Activated CD4-positive, alpha-beta T cell treated with anti-CD3 and anti-CD28 coated beads, Interleukin-2, amount 50 U/mL, for 48 hours (primary cell): Measurements from ENCODE around the gene ZNF124.
"Not testable (repeated sequence)": the region's sequence is repeated elsewhere in the genome, so short reads cannot be mapped to it uniquely, and the experiment has no call there.

Experiments
- DNase-seq, 2 experiments: peaks; one replicate each; pipeline ENCODE4 v3.0.0-alpha.2; 2020

The ZNF124 gene

DNA sequence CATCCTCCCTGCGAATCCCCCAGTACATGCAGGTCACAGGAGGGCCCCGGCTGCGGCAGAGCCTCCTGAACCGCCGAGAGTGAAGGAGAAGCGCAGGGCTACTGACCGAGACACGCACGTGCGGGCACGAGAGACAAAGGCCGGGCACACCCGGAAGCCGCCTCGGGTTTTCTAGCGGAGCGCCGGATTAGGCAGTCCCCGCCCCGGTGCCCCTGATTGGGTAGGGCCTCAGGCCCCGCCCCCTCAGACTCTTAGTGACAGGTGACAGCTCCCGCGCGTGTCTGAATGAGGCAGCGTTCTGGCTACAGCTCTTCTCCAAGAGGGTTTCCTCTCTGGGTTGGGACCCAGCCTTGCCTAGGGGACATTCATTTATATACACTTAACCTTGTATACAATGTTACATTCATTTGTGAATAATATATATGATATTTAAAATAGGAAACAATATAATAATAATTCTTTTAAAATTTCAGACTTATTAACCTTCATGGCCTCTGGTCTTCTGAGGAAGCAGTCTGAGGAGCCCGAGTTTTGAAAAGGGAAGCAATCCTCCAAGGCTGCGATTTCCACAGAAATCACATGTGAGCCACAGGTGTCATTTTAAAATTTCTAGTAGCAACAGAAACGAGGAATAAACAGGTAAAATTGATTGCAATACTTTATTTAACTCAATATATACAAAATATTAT, at the start of gene ZNF124:
Gene ZNF124, minus strand, starts transcription at position 146 of the 689 bp plus-strand sequence. Its CDS starts 143 bp downstream, at position 3.
- DNase-seq = not testable (repeated sequence)

GRCh38 chr1:247220280-247220679, 48.5 kb upstream of the ZNF124 start:
- DNase-seq = not testable (repeated sequence)

DNA sequence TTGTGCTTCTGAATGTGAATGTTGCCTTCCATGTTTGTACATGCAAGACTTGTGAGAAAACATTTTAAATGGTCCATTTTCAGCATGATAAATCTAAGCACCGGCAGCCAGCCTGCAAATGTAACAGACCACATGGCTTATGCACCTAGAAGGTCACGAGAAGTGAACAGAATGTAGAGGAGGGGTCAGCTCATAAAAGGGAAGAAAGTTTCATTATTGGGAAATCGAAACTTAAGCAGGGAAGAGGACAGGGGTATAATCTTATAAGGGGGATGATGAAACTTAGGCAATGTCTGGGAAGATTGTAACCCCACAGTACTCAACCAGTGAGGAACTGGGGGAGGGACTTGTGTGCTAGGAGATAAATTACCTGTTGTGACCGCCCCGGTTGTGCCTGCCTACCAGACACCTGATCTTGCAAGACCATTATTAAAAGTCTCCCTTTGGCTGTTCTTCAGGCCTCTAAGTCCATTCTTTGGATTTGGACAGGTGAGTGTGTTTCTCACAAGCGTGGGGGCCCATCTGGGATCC, 46.4 kb upstream of the ZNF124 start:
- no peak for DNase-seq

GRCh38 chr1:247216261-247216660, 44.4 kb upstream of the ZNF124 start:
- DNase-seq = no peak

GRCh38 chr1:247212627-247213617, 41.1 kb upstream of the ZNF124 start:
- no peak for DNase-seq

GRCh38 chr1:247212012-247212411, 40.2 kb upstream of the ZNF124 start:
- no peak for DNase-seq

- no peak for DNase-seq
Observed at GRCh38 chr1:247211339-247211738, 39.5 kb upstream of the ZNF124 start.

- peak; percentile 97 to 98 for DNase-seq
Observed at GRCh38 chr1:247210376-247211117, 38.7 kb upstream of the ZNF124 start.

DNA sequence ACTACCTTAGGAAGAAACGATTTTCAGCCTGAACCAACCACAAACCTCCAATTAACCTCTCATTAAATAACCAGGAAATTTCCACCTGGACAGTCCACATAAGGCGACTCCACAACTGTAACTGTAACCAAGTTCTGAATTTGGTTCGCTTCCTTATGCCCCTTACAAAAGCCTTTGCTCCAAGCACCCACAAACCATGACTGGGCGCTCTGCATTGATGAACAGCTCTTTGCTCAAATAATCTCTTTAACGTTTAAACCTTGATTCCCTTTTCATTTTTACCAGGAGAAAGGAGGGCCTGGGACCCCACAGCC, 38.2 kb upstream of the ZNF124 start:
- DNase-seq = no peak

GRCh38 chr1:247209396-247209795, 37.6 kb upstream of the ZNF124 start:
- no peak for DNase-seq

DNA sequence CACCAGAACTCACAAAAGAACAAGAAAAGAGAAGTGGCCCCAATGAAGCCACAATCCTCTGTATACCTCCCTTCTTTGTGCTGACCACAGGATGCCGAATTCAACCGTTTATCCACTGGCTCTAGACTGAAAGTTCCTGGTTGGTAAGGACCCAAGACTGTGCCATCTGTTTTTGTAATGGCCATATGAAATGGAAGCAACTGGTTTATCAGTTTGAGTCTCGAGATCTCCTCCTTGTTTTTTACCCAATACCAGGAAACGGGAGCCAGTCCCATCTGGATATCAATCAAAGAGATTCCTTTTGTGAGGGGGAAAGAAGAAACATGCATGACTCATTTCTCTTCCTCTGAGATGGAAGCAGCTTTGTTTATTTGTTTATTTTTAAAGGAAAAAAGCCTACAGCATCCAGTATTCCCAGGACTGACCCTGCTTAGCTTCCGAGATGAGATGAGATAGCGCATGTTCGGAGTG, 32.4 kb upstream of the ZNF124 start:
- no peak for DNase-seq

- no peak for DNase-seq
Observed at GRCh38 chr1:247198781-247199180, 27.0 kb upstream of the ZNF124 start.

GRCh38 chr1:247193958-247194357, 22.1 kb upstream of the ZNF124 start:
- DNase-seq = no peak

DNA sequence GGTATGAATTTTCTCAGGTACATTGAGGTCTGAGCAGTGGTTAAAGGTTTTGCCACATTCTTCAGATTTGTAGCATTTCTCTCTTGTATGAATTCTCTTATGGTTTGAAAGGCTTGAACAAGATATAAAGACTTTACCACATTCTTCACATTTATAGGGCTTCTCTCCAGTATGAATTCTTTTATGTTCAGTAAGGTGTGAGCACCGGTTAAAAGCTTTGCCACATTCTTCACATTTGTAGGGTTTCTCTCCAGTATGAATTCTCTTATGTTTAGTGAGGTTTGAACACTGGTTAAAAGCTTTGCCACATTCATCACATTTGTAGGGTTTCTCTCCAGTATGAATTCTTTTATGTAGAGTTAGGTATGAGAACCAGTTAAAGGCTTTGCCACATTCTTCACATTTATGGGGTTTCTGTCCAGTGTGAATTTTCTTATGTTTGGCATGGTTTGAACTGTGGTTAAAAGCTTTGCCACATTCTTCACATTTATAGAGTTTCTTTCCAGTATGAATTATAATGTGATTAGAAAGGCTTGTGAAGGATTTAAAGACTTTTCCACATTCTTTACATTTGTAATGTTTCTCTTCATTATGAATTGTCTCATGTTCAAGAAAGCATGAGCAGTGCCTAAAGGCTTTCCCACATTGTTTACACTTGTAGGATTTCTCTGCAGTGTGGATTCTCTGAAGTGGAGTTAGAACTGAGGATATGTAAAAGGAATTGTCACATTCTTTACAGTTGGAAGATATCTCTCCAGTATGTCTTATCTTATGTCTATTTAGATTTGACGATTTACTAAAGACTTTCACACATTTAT, 18.4 kb upstream of the ZNF124 start:
- DNase-seq = no peak

DNA sequence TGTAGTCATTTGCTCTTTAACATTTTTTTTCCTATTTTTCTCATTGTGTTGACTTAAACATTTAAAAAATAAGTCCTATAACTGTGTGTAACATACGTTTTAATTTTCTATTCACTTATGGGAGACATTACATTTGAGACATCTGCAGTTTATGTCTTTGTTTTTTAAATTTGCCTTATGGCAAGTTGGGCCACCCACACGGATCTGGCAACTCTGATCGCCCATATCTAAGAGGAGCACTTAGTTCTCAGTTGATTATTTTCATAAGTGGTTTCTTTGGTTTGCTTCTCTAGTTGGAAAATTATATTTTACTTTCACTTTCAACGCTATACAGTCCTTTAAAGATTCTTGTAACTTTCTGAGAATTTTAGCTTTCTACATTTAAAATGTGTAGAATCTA, 13.8 kb upstream of the ZNF124 start:
- no peak for DNase-seq

- DNase-seq = no peak
Observed at GRCh38 chr1:247184254-247184653, 12.4 kb upstream of the ZNF124 start.

- no peak for DNase-seq
Observed at GRCh38 chr1:247182994-247183393, 11.2 kb upstream of the ZNF124 start.

DNA sequence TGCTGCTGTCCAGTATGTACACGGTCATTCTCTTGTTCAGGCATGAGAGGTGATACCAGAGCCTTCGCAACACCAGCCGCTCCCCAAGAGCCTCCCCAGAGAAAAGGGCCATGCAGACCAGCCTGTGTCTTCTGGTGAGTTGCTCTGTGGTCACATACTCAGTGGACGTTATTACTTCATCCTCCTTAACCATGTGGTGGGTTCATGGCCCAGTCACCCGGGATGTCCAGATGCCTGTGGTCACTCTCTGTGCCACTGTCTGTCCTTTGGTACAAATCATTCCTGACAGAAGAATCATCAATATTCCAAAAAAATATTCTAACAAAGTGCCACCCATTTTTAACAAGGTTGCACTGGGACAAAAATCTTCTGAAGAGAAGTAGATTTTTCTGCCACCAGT, 8.8 kb upstream of the ZNF124 start:
- no peak for DNase-seq

DNA sequence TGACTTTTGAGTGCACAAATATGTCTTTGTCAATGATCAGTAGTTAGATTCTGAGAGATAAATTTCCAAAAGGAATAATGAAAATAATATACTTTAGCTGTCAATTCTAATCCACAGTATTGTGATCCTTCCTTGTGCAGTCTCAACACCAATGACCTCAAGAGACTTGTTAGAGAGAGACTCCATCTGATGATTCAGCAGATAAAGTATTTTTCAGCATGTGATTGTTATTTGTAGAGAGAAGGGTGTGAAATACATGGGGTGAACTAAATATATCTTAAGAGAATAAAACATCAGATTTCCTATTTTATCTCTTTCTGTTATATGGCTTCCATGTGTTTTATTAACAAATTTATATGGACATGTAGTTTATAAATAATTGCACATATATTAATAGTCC, 5.9 kb upstream of the ZNF124 start:
- no peak for DNase-seq

- DNase-seq = no peak
Observed at GRCh38 chr1:247175458-247175857, 3.6 kb upstream of the ZNF124 start.

DNA sequence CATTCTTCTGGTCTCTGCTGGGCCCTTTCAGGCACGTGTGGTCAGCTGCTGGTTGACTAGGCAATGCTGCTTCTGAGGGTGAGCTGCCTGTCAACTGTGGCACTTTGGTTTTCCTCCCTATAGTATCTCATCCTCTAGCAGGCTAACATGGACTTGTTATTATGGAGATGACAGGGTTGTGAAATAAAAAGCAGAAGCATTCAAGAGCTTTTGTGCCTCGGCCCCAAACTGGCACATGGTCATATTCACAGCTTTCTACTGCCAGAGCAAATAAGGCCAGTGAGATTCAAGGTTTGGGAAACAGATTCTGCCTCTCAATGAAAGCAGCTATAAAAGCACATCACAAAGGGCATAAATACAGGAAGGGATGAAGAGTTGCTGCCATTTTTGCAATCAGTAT, 1.6 kb upstream of the ZNF124 start:
- no peak for DNase-seq

DNA sequence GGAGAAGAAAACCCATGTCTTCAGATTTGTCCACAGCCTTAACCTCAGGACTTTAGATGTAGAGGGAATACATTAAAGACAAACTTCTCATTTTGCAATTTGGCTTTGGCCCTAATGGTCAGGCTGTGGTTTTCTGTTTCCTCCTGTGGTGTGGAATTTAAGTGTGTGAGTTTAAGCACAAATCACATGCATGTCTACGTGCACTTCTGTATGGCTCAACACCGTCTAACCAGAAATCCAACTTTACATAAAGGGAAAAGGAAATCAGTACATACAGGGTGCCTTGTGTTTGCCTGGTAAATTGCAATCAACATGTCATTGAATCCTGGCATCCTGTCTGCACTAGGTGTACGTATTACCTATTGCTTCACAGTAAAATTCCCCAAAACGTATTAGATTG, 1.2 kb upstream of the ZNF124 start:
- no peak for DNase-seq
